Hepatocyte (in vitro differentiated cells): ENCODE data around the gene LEMD1.

ENCODE experiments used
- CTCF ChIP-seq: fragments of 200-600 bp; sonication (generic); IDR thresholded peaks from 2 replicates; pipeline ENCODE4 v1.5.1; 2016; ENCODE audit warnings: antibody characterized with exemption, mild to moderate bottlenecking; ENCODE audit not compliant: poor library complexity
- EZH2 ChIP-seq: fragments of 200-600 bp; sonication (generic); IDR thresholded peaks from 2 replicates; pipeline ENCODE4 v1.6.1; 2016; ENCODE audit warnings: antibody characterized with exemption, mild to moderate bottlenecking, borderline replicate concordance

- TF ChIP-seq CTCF (no peak), EZH2 (no peak)
Measured at GRCh38 chr1:205392650-205393049, 29.2 kb downstream of the LEMD1 start.
